HG02759 (cell line): ENCODE data around the gene SRRM3.
"Not testable (repeated sequence)": the region's sequence is repeated elsewhere in the genome, so short reads cannot be mapped to it uniquely, and the experiment has no call there.

Experiments
- ATAC-seq: cut with Tn5 transposase; IDR thresholded peaks from one replicate; pipeline ENCODE4 v1.9.1; 2021; ENCODE audit warnings: mild to moderate bottlenecking, moderate library complexity; ENCODE audit not compliant: unreplicated experiment

The SRRM3 gene

GRCh38 chr7:76310102-76310957 lies 108.6 kb downstream of the SRRM3 start:
- no peak for ATAC-seq

- ATAC-seq: not testable (repeated sequence)
Observed at GRCh38 chr7:76311838-76312237, 110.1 kb downstream of the SRRM3 start.

GRCh38 chr7:76314042-76314721 lies 112.5 kb downstream of the SRRM3 start:
- ATAC-seq: peak; percentile 36

GRCh38 chr7:76314740-76315139 lies 113.0 kb downstream of the SRRM3 start:
- ATAC-seq: not testable (repeated sequence)

GRCh38 chr7:76315364-76315763 lies 113.7 kb downstream of the SRRM3 start:
- ATAC-seq: no peak

GRCh38 chr7:76316984-76317781 lies 115.5 kb downstream of the SRRM3 start:
- no peak for ATAC-seq

GRCh38 chr7:76317782-76318487 lies 116.2 kb downstream of the SRRM3 start:
- ATAC-seq: peak; percentile 92

GRCh38 chr7:76318488-76319353 lies 117.0 kb downstream of the SRRM3 start:
- peak; percentile 46 for ATAC-seq

- no peak for ATAC-seq
Observed at GRCh38 chr7:76325092-76325491, 123.4 kb downstream of the SRRM3 start.

GRCh38 chr7:76325811-76326210 lies 124.1 kb downstream of the SRRM3 start:
- ATAC-seq: no peak

GRCh38 chr7:76326646-76327233 lies 125.0 kb downstream of the SRRM3 start:
- ATAC-seq: no peak

GRCh38 chr7:76327610-76328009 lies 125.9 kb downstream of the SRRM3 start:
- ATAC-seq: no peak

- no peak for ATAC-seq
Observed at GRCh38 chr7:76328389-76328788, 126.7 kb downstream of the SRRM3 start.

- ATAC-seq: no peak
Observed at GRCh38 chr7:76329479-76329878, 127.8 kb downstream of the SRRM3 start.

GRCh38 chr7:76330261-76330660 lies 128.6 kb downstream of the SRRM3 start:
- ATAC-seq: no peak

GRCh38 chr7:76330673-76331072 lies 129.0 kb downstream of the SRRM3 start:
- ATAC-seq: no peak

- no peak for ATAC-seq
Observed at GRCh38 chr7:76332078-76332477, 130.4 kb downstream of the SRRM3 start.

GRCh38 chr7:76333511-76334101 lies 131.9 kb downstream of the SRRM3 start:
- no peak for ATAC-seq
